OCI-M2 (cell line): ENCODE results near the gene CTNND1.

Source experiments
- DNase-seq: peaks from one replicate; lab custom pipeline; 2025; ENCODE audit not compliant: unreplicated experiment; lab: John Stamatoyannopoulos, UW

CTNND1 gene

GRCh38 chr11:57868491-57868890, 106.9 kb downstream of the CTNND1 start:
- no peak for DNase-seq
